PC-9 (cell line): ENCODE measurements around the gene COMMD4. TPM values are rescaled to one million over a fixed set of nuclear protein-coding genes. Genes with fewer than 3 reads are reported as not detected.
A peak's percentile ranks its signal among the peaks of the same experiment; 100 is the strongest.

Experiments
- BruUV-seq: library from RNA; stranded (reverse); fragments of 400-500 nt; replicated peaks from 2 replicates; lab custom pipeline; 2021; lab: Mats Ljungman, UMichigan
- CTCF ChIA-PET: fragments of 300-600 bp; sonication (Branson Sonifier 250); formaldehyde crosslinking; loops from one replicate; lab custom pipeline; 2022; ENCODE audit warnings: antibody characterized with exemption; lab: Charles Lee
- POLR2A ChIA-PET: fragments of 300-600 bp; sonication (Branson Sonifier 250); formaldehyde crosslinking; loops from one replicate; lab custom pipeline; 2022; ENCODE audit warnings: antibody characterized with exemption; ENCODE audit not compliant: unreplicated experiment; lab: Charles Lee
- DNase-seq, 2 experiments: peaks; one replicate each; pipeline versions ENCODE4 v3.0.0 to v3.0.0-alpha.2; 2015 to 2022; ENCODE audit warnings: mixed read lengths in 1 of 2
- H2AFZ ChIP-seq: fragments of 200-600 bp; sonication (generic); 2 replicates; pipeline ENCODE4 v1.8.1; 2017; ENCODE audit warnings: antibody characterized with exemption
- H3F3A ChIP-seq: fragments of 200-600 bp; sonication (generic); 2 replicates; pipeline ENCODE4 v1.8.1; 2017; ENCODE audit warnings: antibody characterized with exemption, mild to moderate bottlenecking, low read depth; ENCODE audit not compliant: insufficient read depth
- H3K27ac ChIP-seq: fragments of 200-600 bp; sonication (generic); 2 replicates; pipeline ENCODE4 v1.6.1; 2016; ENCODE audit warnings: mixed run types
- H3K27me3 ChIP-seq: fragments of 200-600 bp; sonication (generic); 2 replicates; pipeline ENCODE4 v1.6.1; 2016; ENCODE audit warnings: low read depth, mixed run types; ENCODE audit not compliant: insufficient read depth
- H3K36me3 ChIP-seq: fragments of 200-600 bp; sonication (generic); 2 replicates; pipeline ENCODE4 v1.6.1; 2016; ENCODE audit warnings: low read depth, mixed run types
- H3K4me1 ChIP-seq: fragments of 200-600 bp; sonication (generic); replicated peaks from 2 replicates; pipeline ENCODE4 v1.6.1; 2016; ENCODE audit warnings: mixed run types; ENCODE audit not compliant: insufficient read depth
- H3K4me2 ChIP-seq: fragments of 200-600 bp; sonication (generic); 2 replicates; pipeline ENCODE4 v1.6.1; 2017; ENCODE audit warnings: mixed run types
- H3K4me3 ChIP-seq: fragments of 200-600 bp; sonication (generic); 2 replicates; pipeline ENCODE4 v1.6.1; 2016; ENCODE audit warnings: mixed run types
- H3K79me2 ChIP-seq: fragments of 200-600 bp; sonication (generic); 2 replicates; pipeline ENCODE4 v1.6.1; 2017; ENCODE audit warnings: low read depth, mixed run types
- H3K9me2 ChIP-seq: fragments of 200-600 bp; sonication (generic); 2 replicates; pipeline ENCODE4 v1.8.1; 2017; ENCODE audit warnings: mild to moderate bottlenecking; ENCODE audit not compliant: insufficient read depth
- H3K9me3 ChIP-seq: fragments of 200-600 bp; sonication (generic); 2 replicates; pipeline ENCODE4 v1.8.1; 2016; ENCODE audit warnings: low read depth; ENCODE audit not compliant: insufficient read depth
- H4K20me1 ChIP-seq: fragments of 200-600 bp; sonication (generic); 2 replicates; pipeline ENCODE4 v1.8.1; 2017; ENCODE audit not compliant: insufficient read depth
- CTCF ChIP-seq: fragments of 200-600 bp; sonication (generic); conservative IDR thresholded peaks from 2 replicates; pipeline ENCODE4 v1.6.1; 2017; ENCODE audit warnings: mixed run types, antibody characterized with exemption, mild to moderate bottlenecking, moderate library complexity
- EZH2 ChIP-seq: fragments of 200-600 bp; sonication (generic); IDR thresholded peaks from 2 replicates; pipeline ENCODE4 v1.8.0; 2017; ENCODE audit warnings: antibody characterized with exemption, low read depth
- intact Hi-C: fragments of 100-400 bp; cut with micrococcal nuclease; formaldehyde crosslinking; loops from one replicate; pipeline ENCODE4 v1.10.0; 2022; ENCODE audit not compliant: unreplicated experiment
- total RNA-seq: library from RNA; stranded (reverse); gene quantifications from 2 replicates; pipeline ENCODE4 v1.2.3, GENCODE V29; 2021

COMMD4 gene
- total RNA-seq, 1 experiment from 2014 or later: 132 TPM

- POLR2A ChIA-PET: no interaction called here
- TF ChIP-seq CTCF: no peak
- no peak for TF ChIP-seq EZH2
- Histone ChIP-seq H3F3A (peaks cover 25% of the 10 kb centered on the region; the same call in 1 of the 2 replicates), H2AFZ (no peak overlapping the region), H4K20me1 (peaks cover 9% of the 10 kb centered on the region; the same call in 1 of the 2 replicates), H3K9me2 (no peaks in the 10 kb centered on the region), H3K9me3 (no peaks in the 10 kb centered on the region), H3K79me2 (peaks cover 16% of the 10 kb centered on the region), H3K4me3 (no peak overlapping the region), H3K27ac (no peak overlapping the region), H3K4me1 (peaks cover 25% of the 10 kb centered on the region), H3K27me3 (no peaks in the 10 kb centered on the region), H3K4me2 (no peak overlapping the region), H3K36me3 (peaks cover 4% of the 10 kb centered on the region; the same call in 1 of the 2 replicates)
- intact Hi-C loops: loop anchor here (5.0 kb wide), 2 partner anchors 86 to 276 kb away; partner anchors contain the start of genes IMP3 and SIN3A
- CTCF ChIA-PET: no interaction called here
- DNase-seq: no peak
- no TSS peak for BruUV-seq
Measured at GRCh38 chr15:75366163-75366562, 30.3 kb downstream of the COMMD4 start.

- Histone ChIP-seq H3K9me3 (no peaks in the 10 kb centered on the region), H3K9me2 (no peaks in the 10 kb centered on the region), H4K20me1 (peaks cover 9% of the 10 kb centered on the region; the same call in 1 of the 2 replicates), H3K4me2 (peak overlapping the region; percentile 90), H3K4me3 (no peak overlapping the region), H3K79me2 (peaks cover 16% of the 10 kb centered on the region), H3K27me3 (no peaks in the 10 kb centered on the region), H3K36me3 (peaks cover 4% of the 10 kb centered on the region; the same call in 1 of the 2 replicates), H2AFZ (no peak overlapping the region), H3F3A (peaks cover 33% of the 10 kb centered on the region), H3K27ac (no peak overlapping the region), H3K4me1 (peaks cover 25% of the 10 kb centered on the region)
- POLR2A ChIA-PET: interaction anchor here (3.1 kb wide), 1 partner anchor 85 kb away, joined by 39 read pairs; the partner anchor contains the start of gene SIN3A
- no TSS peak for BruUV-seq
- CTCF ChIA-PET: no interaction called here
- DNase-seq: no peak
- no peak for TF ChIP-seq EZH2
- TF ChIP-seq CTCF: no peak
- intact Hi-C loops: loop anchor here (5.0 kb wide), 2 partner anchors 85 to 275 kb away; partner anchors contain the start of genes IMP3 and SIN3A
Measured at GRCh38 chr15:75367006-75367405, 31.1 kb downstream of the COMMD4 start.

GRCh38 chr15:75367406-75367912, 31.6 kb downstream of the COMMD4 start:
- BruUV-seq: TSS peak; percentile 31
- intact Hi-C loops: loop anchor here (5.0 kb wide), 2 partner anchors 85 to 275 kb away; partner anchors contain the start of genes IMP3 and SIN3A

More at GRCh38 chr15:75367406-75367912, 31.6 kb downstream of the COMMD4 start:
- Histone ChIP-seq H4K20me1 (peaks cover 9% of the 10 kb centered on the region; the same call in 1 of the 2 replicates), H3K9me3 (no peaks in the 10 kb centered on the region), H3K4me3 (peak overlapping the region; percentile 63; the same call in 1 of the 2 replicates), H3K27ac (no peak overlapping the region), H2AFZ (no peak overlapping the region), H3K27me3 (no peaks in the 10 kb centered on the region), H3K79me2 (peaks cover 16% of the 10 kb centered on the region), H3K9me2 (no peaks in the 10 kb centered on the region), H3K4me2 (peak overlapping the region; percentile 90), H3F3A (peaks cover 33% of the 10 kb centered on the region), H3K4me1 (peaks cover 25% of the 10 kb centered on the region), H3K36me3 (peaks cover 4% of the 10 kb centered on the region; the same call in 1 of the 2 replicates)
- ChIA-PET CTCF (interaction anchor here (0.6 to 1.2 kb wide), 10 partner anchors 23 to 434 kb away, joined by 3 to 6 read pairs (median 4); partner anchors contain the start of gene IMP3), POLR2A (interaction anchor here (0.6 to 3.1 kb wide), 5 partner anchors 84 to 284 kb away, joined by 3 to 39 read pairs (median 6); partner anchors contain the start of gene SIN3A)
- TF ChIP-seq CTCF: peak; percentile 72
- no peak for TF ChIP-seq EZH2
- DNase-seq: no peak
